KMS-11 (cell line): ENCODE results near the gene OLFM3.

ENCODE experiments used
- H2AFZ ChIP-seq: fragments of 200-600 bp; sonication (generic); 2 replicates; pipeline ENCODE4 v1.6.1; 2016; ENCODE audit warnings: antibody characterized with exemption, mixed run types, low read depth
- H3K27ac ChIP-seq: fragments of 200-600 bp; sonication (generic); 2 replicates; pipeline ENCODE4 v1.6.1; 2016; ENCODE audit warnings: mild to moderate bottlenecking, mixed run types
- H3K27me3 ChIP-seq: fragments of 200-600 bp; sonication (generic); 2 replicates; pipeline ENCODE4 v1.6.1; 2017; ENCODE audit warnings: mild to moderate bottlenecking, low read depth, mixed run types, moderate library complexity; ENCODE audit not compliant: insufficient read depth
- H3K36me3 ChIP-seq: fragments of 200-600 bp; sonication (generic); 2 replicates; pipeline ENCODE4 v1.6.1; 2017; ENCODE audit warnings: mild to moderate bottlenecking, mixed run types; ENCODE audit not compliant: insufficient read depth
- H3K4me1 ChIP-seq: fragments of 200-600 bp; sonication (generic); 2 replicates; pipeline ENCODE4 v1.6.1; 2016; ENCODE audit warnings: mild to moderate bottlenecking, low read depth, mixed run types; ENCODE audit not compliant: poor library complexity, severe bottlenecking
- H3K4me2 ChIP-seq: fragments of 200-600 bp; sonication (generic); 2 replicates; pipeline ENCODE4 v1.7.0; 2016; ENCODE audit warnings: mild to moderate bottlenecking, mixed run types
- H3K4me3 ChIP-seq: fragments of 200-600 bp; sonication (generic); IDR thresholded peaks from 2 replicates; pipeline ENCODE4 v1.6.1; 2017; ENCODE audit warnings: low read depth, low read length, mixed read lengths; ENCODE audit not compliant: insufficient read depth
- H3K79me2 ChIP-seq: fragments of 200-600 bp; sonication (generic); 2 replicates; pipeline ENCODE4 v1.6.1; 2016; ENCODE audit warnings: low read depth, mixed run types; ENCODE audit not compliant: insufficient read depth
- H3K9ac ChIP-seq: fragments of 200-600 bp; sonication (generic); 2 replicates; pipeline ENCODE4 v1.6.1; 2016; ENCODE audit warnings: mild to moderate bottlenecking, mixed run types
- H4K20me1 ChIP-seq: fragments of 200-600 bp; sonication (generic); 2 replicates; pipeline ENCODE4 v1.6.1; 2016; ENCODE audit warnings: mild to moderate bottlenecking, mixed run types; ENCODE audit not compliant: insufficient read depth
- CTCF ChIP-seq: fragments of 200-600 bp; sonication (generic); conservative IDR thresholded peaks from 2 replicates; pipeline ENCODE4 v1.6.1; 2017; ENCODE audit warnings: low read depth, mild to moderate bottlenecking, antibody characterized with exemption, low read length, moderate library complexity, mixed read lengths

Gene OLFM3

GRCh38 chr1:101996825-101997465, at the start of gene OLFM3:
Gene OLFM3, minus strand, starts transcription at chr1:101996926.
- Histone ChIP-seq H2AFZ (no peak within 1 kb of the TSS), H3K36me3 (no peaks in the 10 kb centered on the region), H3K4me1 (no peaks in the 10 kb centered on the region), H3K4me3 (no peak within 1 kb of the TSS), H3K9ac (no peak within 1 kb of the TSS), H3K27me3 (no peaks in the 10 kb centered on the region), H3K27ac (no peak within 1 kb of the TSS), H4K20me1 (no peaks in the 10 kb centered on the region), H3K79me2 (no peaks in the 10 kb centered on the region), H3K4me2 (no peak within 1 kb of the TSS)
- no peak for TF ChIP-seq CTCF

DNA sequence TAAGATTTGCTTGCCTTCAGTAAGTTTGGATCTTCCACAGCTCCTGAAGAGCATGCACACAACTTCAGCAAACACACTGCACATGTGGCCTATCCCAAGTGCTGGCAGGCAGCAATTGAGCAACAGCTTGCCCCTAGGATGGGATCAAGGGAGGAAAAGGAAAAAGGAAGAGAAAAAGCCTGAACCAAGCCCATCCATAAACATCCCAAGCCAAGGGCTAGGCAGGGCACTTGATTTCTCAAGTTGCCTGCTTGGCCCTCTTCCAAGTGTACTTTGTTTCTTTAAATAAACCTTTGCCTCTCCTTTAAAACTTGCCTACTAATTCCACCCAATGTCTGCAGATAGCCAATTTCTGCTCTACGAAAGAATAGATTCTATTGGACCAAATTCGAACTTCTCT, 49.0 kb upstream of the OLFM3 start:
- Histone ChIP-seq H3K4me3 (no peak overlapping the region), H4K20me1 (no peaks in the 10 kb centered on the region), H2AFZ (no peak overlapping the region), H3K27ac (no peak overlapping the region), H3K4me1 (no peaks in the 10 kb centered on the region), H3K27me3 (no peaks in the 10 kb centered on the region), H3K79me2 (no peaks in the 10 kb centered on the region), H3K36me3 (no peaks in the 10 kb centered on the region), H3K9ac (no peak overlapping the region), H3K4me2 (no peak overlapping the region)
- TF ChIP-seq CTCF, result no peak

GRCh38 chr1:102032534-102032933, 35.8 kb upstream of the OLFM3 start:
- Histone ChIP-seq H3K9ac (no peak overlapping the region), H3K4me1 (no peaks in the 10 kb centered on the region), H3K27ac (no peak overlapping the region), H3K36me3 (no peaks in the 10 kb centered on the region), H3K4me2 (no peak overlapping the region), H3K79me2 (no peaks in the 10 kb centered on the region), H3K4me3 (no peak overlapping the region), H3K27me3 (no peaks in the 10 kb centered on the region), H2AFZ (no peak overlapping the region), H4K20me1 (no peaks in the 10 kb centered on the region)
- TF ChIP-seq CTCF, result no peak

DNA sequence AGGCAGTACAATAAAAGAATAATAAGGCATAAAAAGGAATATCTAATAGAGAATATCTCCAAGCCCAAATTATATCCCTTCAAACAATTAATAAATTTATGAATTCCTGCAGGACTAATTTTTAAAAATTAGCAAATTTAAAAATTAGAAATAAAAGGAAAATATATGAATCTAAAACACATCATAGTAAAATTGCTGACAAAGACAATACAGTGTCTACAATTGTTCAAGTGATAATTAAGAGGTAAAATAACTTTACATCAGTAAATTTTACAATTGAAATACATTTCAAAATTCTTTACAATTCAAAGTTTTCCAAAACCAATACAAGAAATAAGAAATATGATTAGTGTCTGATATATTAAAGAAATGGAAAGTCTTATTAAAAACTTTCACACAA, 22.8 kb upstream of the OLFM3 start:
- Histone ChIP-seq H3K9ac (no peak overlapping the region), H3K79me2 (no peaks in the 10 kb centered on the region), H4K20me1 (no peaks in the 10 kb centered on the region), H3K4me1 (no peaks in the 10 kb centered on the region), H3K36me3 (no peaks in the 10 kb centered on the region), H2AFZ (no peak overlapping the region), H3K4me3 (no peak overlapping the region), H3K27ac (no peak overlapping the region), H3K4me2 (no peak overlapping the region), H3K27me3 (no peaks in the 10 kb centered on the region)
- TF ChIP-seq CTCF, result no peak
